CD14-positive monocyte (primary cell): Measurements from ENCODE around the gene BCAS1. TPM values are rescaled to one million over a fixed set of nuclear protein-coding genes. Genes with fewer than 3 reads are reported as not detected.

Experiments used
- DNase-seq, 3 donors: peaks; one replicate each; pipeline ENCODE4 v3.0.0-alpha.2; 2011 to 2022
- H2AFZ ChIP-seq: 2 replicates; pipeline ENCODE4 v1.6.0; 2012; ENCODE audit warnings: mild to moderate bottlenecking, low read depth, low read length, inconsistent platforms; ENCODE audit not compliant: insufficient read depth, poor library complexity, severe bottlenecking
- H3K27ac ChIP-seq, 2 donors: 1 replicate in 1 of 2; 2 replicates in 1 of 2; pipeline ENCODE4 v1.5.1; 2012 to 2013; ENCODE audit warnings: low read length in 2 of 2, control low read depth in 1 of 2, inconsistent platforms in 1 of 2, low read depth in 1 of 2, mild to moderate bottlenecking in 1 of 2
- H3K27me3 ChIP-seq, 2 donors: one replicate each; pipeline versions ENCODE4 v1.6.0 to v1.6.1; 2011 to 2013; ENCODE audit warnings: low read length in 2 of 2; ENCODE audit not compliant: control insufficient read depth in 2 of 2, insufficient read depth in 2 of 2
- H3K36me3 ChIP-seq, 2 donors: replicated peaks in 1 of 2; 1 replicate in 1 of 2; 2 replicates in 1 of 2; pipeline versions ENCODE4 v1.5.1 to v1.6.1; 2012 to 2013; ENCODE audit warnings: low read length in 2 of 2, control low read depth in 1 of 2, inconsistent platforms in 1 of 2, mild to moderate bottlenecking in 1 of 2; ENCODE audit not compliant: insufficient read depth in 2 of 2, control insufficient read depth in 1 of 2
- H3K4me1 ChIP-seq, 2 donors: 1 replicate in 1 of 2; 2 replicates in 1 of 2; pipeline versions ENCODE4 v1.5.1 to v1.6.1; 2012 to 2013; ENCODE audit warnings: low read length in 2 of 2, control low read depth in 1 of 2, inconsistent platforms in 1 of 2, mild to moderate bottlenecking in 1 of 2, moderate library complexity in 1 of 2; ENCODE audit not compliant: insufficient read depth in 2 of 2, control insufficient read depth in 1 of 2
- H3K4me2 ChIP-seq: replicated peaks from 2 replicates; pipeline ENCODE3; 2012; ENCODE audit warnings: low read length, moderate library complexity, mild to moderate bottlenecking; ENCODE audit not compliant: poor library complexity, severe bottlenecking; ENCODE audit errors: extremely low read depth
- H3K4me3 ChIP-seq, 3 experiments: fragments of 200-600 bp in 1 of 3; sonication (generic) in 1 of 3; replicated peaks in 1 of 3; 1 replicate in 2 of 3; 2 replicates in 1 of 3; pipeline ENCODE4 v1.5.1; 2011 to 2013; ENCODE audit warnings: low read length in 3 of 3, mild to moderate bottlenecking in 3 of 3, control low read depth in 2 of 3, low read depth in 2 of 3, inconsistent platforms in 1 of 3, moderate library complexity in 1 of 3
- H3K79me2 ChIP-seq: 2 replicates; pipeline ENCODE4 v1.6.0; 2012; ENCODE audit warnings: mild to moderate bottlenecking, control low read depth, inconsistent platforms, low read length, moderate library complexity; ENCODE audit not compliant: insufficient read depth
- H3K9ac ChIP-seq: 2 replicates; pipeline ENCODE4 v1.6.0; 2017; ENCODE audit warnings: low read length, mild to moderate bottlenecking; ENCODE audit not compliant: insufficient read depth, poor library complexity, severe bottlenecking
- H3K9me3 ChIP-seq, 2 donors: replicated peaks in 1 of 2; 1 replicate in 1 of 2; 2 replicates in 1 of 2; pipeline versions ENCODE4 v1.5.1 to v1.6.1; 2012 to 2013; ENCODE audit warnings: low read length in 2 of 2, control low read depth in 1 of 2; ENCODE audit not compliant: control insufficient read depth in 1 of 2, insufficient read depth in 1 of 2
- H4K20me1 ChIP-seq: 2 replicates; pipeline ENCODE4 v1.6.0; 2012; ENCODE audit warnings: mild to moderate bottlenecking, low read length, control low read depth, moderate library complexity; ENCODE audit not compliant: insufficient read depth
- H3K27ac Mint-ChIP-seq, 7 donors: one replicate each; pipeline ENCODE4 v1.8.0; 2020; ENCODE audit warnings: mild to moderate bottlenecking in 7 of 7, mixed read lengths in 7 of 7, moderate library complexity in 6 of 7, inconsistent platforms in 2 of 7
- H3K27me3 Mint-ChIP-seq, 3 donors: one replicate each; pipeline ENCODE4 v1.8.0; 2021 to 2022; ENCODE audit warnings: low read depth in 3 of 3, mild to moderate bottlenecking in 3 of 3, mixed read lengths in 3 of 3, moderate library complexity in 3 of 3, inconsistent platforms in 1 of 3
- H3K36me3 Mint-ChIP-seq, 2 donors: one replicate each; pipeline ENCODE4 v1.8.0; 2020; ENCODE audit warnings: mixed read lengths in 2 of 2, inconsistent platforms in 1 of 2, mild to moderate bottlenecking in 1 of 2
- H3K4me1 Mint-ChIP-seq: one replicate; pipeline ENCODE4 v1.8.0; 2020; ENCODE audit warnings: mild to moderate bottlenecking, mixed read lengths
- H3K4me3 Mint-ChIP-seq, 2 donors: one replicate each; pipeline ENCODE4 v1.8.0; 2020; ENCODE audit warnings: mild to moderate bottlenecking in 2 of 2, mixed read lengths in 2 of 2, moderate library complexity in 1 of 2
- H3K9me3 Mint-ChIP-seq, 7 donors: one replicate each; pipeline ENCODE4 v1.8.0; 2020 to 2022; ENCODE audit warnings: mixed read lengths in 7 of 7, mild to moderate bottlenecking in 6 of 7, moderate library complexity in 6 of 7, inconsistent platforms in 2 of 7
- WGBS: methylation state at CpG from one replicate; pipeline ENCODE4 v1.1.5; 2013; ENCODE audit warnings: missing lambda C conversion rate; ENCODE audit not compliant: insufficient coverage; 5-methylcytosine and 5-hydroxymethylcytosine counted together
- intact Hi-C, 2 donors: fragments of 100-400 bp; cut with micrococcal nuclease; formaldehyde crosslinking; loops; one replicate each; pipeline versions ENCODE4 v1.15.0 to v1.15.1; 2023
- polyA plus RNA-seq, 3 donors: library from polyadenylated mRNA; depleted of rRNA in 1 of 3; unstranded in 2 of 3; stranded (reverse) in 1 of 3; fragments of 300-500 nt in 2 of 3; fragments of >200 nt in 1 of 3; fragmentation: Illumina TruSeq in 2 of 3; gene quantifications; 1 replicate in 2 of 3; 2 replicates in 1 of 3; pipeline ENCODE4 v1.2.3, GENCODE V29; 2012 to 2021
- TF ChIP-seq, protein P1 (sequence below): fragments of 200-600 bp; IDR thresholded peaks from one replicate; pipeline ENCODE4 v1.8.0; 2022; ENCODE audit warnings: antibody characterized with exemption, mild to moderate bottlenecking

Gene BCAS1
- polyA plus RNA-seq, 3 donors, result 0.01 to 0.02 TPM; not detected in 1

DNA sequence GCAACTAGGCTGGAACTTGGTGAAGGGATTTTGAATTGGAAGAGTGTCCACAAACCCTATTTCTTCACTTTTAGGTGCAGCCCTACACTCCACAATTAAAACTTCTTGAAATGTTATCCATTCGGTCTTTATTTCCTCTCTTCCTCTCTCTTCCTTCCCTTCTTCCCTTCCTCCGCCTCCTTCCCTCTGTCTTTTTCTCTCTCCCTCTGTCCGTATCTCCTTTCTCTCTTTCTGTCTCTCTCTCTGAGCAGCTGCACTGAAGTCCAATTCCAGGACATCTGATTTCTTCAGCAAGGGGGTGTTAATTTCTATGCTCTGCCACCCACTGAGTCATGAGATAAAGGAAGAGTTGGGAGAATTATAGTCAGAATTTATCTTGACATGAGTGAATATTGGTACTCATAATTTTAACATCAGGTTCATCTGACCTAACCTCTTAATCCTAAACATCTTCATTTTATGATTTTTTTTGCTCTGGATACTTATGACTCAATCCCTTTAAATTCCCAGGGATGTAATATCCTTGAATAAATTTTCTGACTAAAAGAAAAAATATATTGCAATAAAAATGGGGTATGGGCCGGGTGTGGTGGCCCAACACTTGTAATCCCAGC, 84.2 kb downstream of the BCAS1 start:
- TF ChIP-seq, protein P1, sequence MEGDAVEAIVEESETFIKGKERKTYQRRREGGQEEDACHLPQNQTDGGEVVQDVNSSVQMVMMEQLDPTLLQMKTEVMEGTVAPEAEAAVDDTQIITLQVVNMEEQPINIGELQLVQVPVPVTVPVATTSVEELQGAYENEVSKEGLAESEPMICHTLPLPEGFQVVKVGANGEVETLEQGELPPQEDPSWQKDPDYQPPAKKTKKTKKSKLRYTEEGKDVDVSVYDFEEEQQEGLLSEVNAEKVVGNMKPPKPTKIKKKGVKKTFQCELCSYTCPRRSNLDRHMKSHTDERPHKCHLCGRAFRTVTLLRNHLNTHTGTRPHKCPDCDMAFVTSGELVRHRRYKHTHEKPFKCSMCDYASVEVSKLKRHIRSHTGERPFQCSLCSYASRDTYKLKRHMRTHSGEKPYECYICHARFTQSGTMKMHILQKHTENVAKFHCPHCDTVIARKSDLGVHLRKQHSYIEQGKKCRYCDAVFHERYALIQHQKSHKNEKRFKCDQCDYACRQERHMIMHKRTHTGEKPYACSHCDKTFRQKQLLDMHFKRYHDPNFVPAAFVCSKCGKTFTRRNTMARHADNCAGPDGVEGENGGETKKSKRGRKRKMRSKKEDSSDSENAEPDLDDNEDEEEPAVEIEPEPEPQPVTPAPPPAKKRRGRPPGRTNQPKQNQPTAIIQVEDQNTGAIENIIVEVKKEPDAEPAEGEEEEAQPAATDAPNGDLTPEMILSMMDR, result no peak
- Histone ChIP-seq H3K4me3 (no peak overlapping the region), H3K36me3 (no peaks in the 10 kb centered on the region), H3K4me2 (no peak overlapping the region), H3K27me3 (no peaks in the 10 kb centered on the region), H3K4me1 (no peaks in the 10 kb centered on the region), H3K9ac (no peak overlapping the region), H3K9me3 (no peaks in the 10 kb centered on the region), H4K20me1 (no peaks in the 10 kb centered on the region), H3K79me2 (no peaks in the 10 kb centered on the region), H3K27ac (no peak overlapping the region), H2AFZ (no peak overlapping the region)
- intact Hi-C loops, result no loop called here
- no peaks in the 10 kb centered on the region for H3K36me3 Mint-ChIP-seq
- H3K9me3 Mint-ChIP-seq, result peaks cover 0 to 2% (median 0%) of the 10 kb centered on the region in 7 donors
- H3K4me1 Mint-ChIP-seq, result no peaks in the 10 kb centered on the region
- no peak overlapping the region for H3K27ac Mint-ChIP-seq
- no peak for DNase-seq
- WGBS, result 71% methylated on average over 1 of the region's 4 CpGs
- no peak overlapping the region for H3K4me3 Mint-ChIP-seq
- H3K27me3 Mint-ChIP-seq, result peaks cover 0 to 3% (median 2%) of the 10 kb centered on the region in 3 donors

DNA sequence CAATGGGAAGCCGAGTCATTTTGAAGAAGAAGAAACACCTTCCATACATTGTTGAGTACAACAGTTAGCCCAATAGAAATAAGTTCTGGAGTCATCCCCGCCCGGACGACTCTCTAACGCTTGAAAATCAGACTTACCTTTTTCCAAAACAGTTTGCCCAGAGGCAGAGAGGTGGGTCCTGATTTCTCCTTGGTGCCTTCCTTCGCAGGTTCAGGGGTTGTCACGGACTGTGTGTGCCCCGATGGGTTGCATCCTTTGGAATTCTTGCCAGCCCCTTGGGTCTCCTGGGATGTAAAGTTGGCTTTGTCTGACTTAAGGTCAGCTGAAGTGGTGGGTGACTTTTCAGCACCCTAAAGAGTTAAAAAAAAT, 85.3 kb downstream of the BCAS1 start:
- peaks cover 0 to 3% (median 2%) of the 10 kb centered on the region in 3 donors for H3K27me3 Mint-ChIP-seq
- H3K4me1 ChIP-seq, result no peaks in the 10 kb centered on the region
- TF ChIP-seq, protein P1, result no peak
- no peak for DNase-seq
- H4K20me1 ChIP-seq, result no peaks in the 10 kb centered on the region
- no peaks in the 10 kb centered on the region for H3K36me3 Mint-ChIP-seq
- no peak overlapping the region for H3K4me2 ChIP-seq
- no peak overlapping the region for H2AFZ ChIP-seq
- H3K27me3 ChIP-seq, result no peaks in the 10 kb centered on the region
- H3K9ac ChIP-seq, result no peak overlapping the region
- peaks cover 0 to 5% (median 0%) of the 10 kb centered on the region in 7 donors for H3K9me3 Mint-ChIP-seq
- no peaks in the 10 kb centered on the region for H3K4me1 Mint-ChIP-seq
- no peaks in the 10 kb centered on the region for H3K79me2 ChIP-seq
- 92% methylated on average over 7 of the region's 8 CpGs for WGBS
- intact Hi-C loops, result no loop called here
- no peaks in the 10 kb centered on the region for H3K9me3 ChIP-seq
- no peak overlapping the region for H3K4me3 ChIP-seq
- H3K4me3 Mint-ChIP-seq, result no peak overlapping the region
- H3K27ac Mint-ChIP-seq, result no peak overlapping the region
- no peak overlapping the region for H3K27ac ChIP-seq
- no peaks in the 10 kb centered on the region for H3K36me3 ChIP-seq
